Tibial artery (tissue), 4 donors: ENCODE results near the gene MYBL2.
"Not testable (repeated sequence)": the region's sequence is repeated elsewhere in the genome, so short reads cannot be mapped to it uniquely, and the experiment has no call there.

Source experiments
- DNase-seq, 2 donors: peaks; one replicate each; pipeline ENCODE4 v3.0.0-alpha.2; 2019
- H3K27ac ChIP-seq, 2 donors: fragments of 200-600 bp; sonication (generic) in 1 of 2; 1 replicate in 1 of 2; 2 replicates in 1 of 2; pipeline ENCODE4 v1.5.1; 2018 to 2019; ENCODE audit warnings: mild to moderate bottlenecking in 1 of 2
- H3K27me3 ChIP-seq, 2 donors: fragments of 200-600 bp; sonication (generic) in 1 of 2; one replicate each; pipeline versions ENCODE4 v1.5.1 to v1.6.0; 2016 to 2019
- H3K36me3 ChIP-seq, 3 donors: fragments of 200-600 bp; sonication (generic) in 2 of 3; one replicate each; pipeline ENCODE4 v1.5.1; 2016 to 2019; ENCODE audit warnings: mild to moderate bottlenecking in 2 of 3
- H3K4me1 ChIP-seq, 4 donors: fragments of 200-600 bp; sonication (generic) in 2 of 4; 1 replicate in 3 of 4; 2 replicates in 1 of 4; pipeline ENCODE4 v1.5.1; 2016 to 2019
- H3K4me3 ChIP-seq, 2 donors: fragments of 200-600 bp; sonication (generic) in 1 of 2; 1 replicate in 1 of 2; 2 replicates in 1 of 2; pipeline ENCODE4 v1.5.1; 2018 to 2019; ENCODE audit warnings: mild to moderate bottlenecking in 2 of 2
- H3K9me3 ChIP-seq, 3 donors: fragments of 200-600 bp; sonication (generic) in 1 of 3; one replicate each; pipeline ENCODE4 v1.5.1; 2016 to 2019
- CTCF ChIP-seq, 2 experiments: fragments of 200-600 bp in 1 of 2; fragments of 450-650 bp in 1 of 2; IDR thresholded peaks; one replicate each; pipeline ENCODE4 v1.5.1; 2017 to 2019; ENCODE audit warnings: antibody characterized with exemption in 2 of 2, mild to moderate bottlenecking in 1 of 2, moderate library complexity in 1 of 2
- intact Hi-C: fragments of 100-400 bp; cut with DNase I; formaldehyde crosslinking; loops from one replicate; pipeline ENCODE4 v1.15.0; 2023; ENCODE audit warnings: low total_unique reads

The MYBL2 gene

GRCh38 chr20:43666376-43667328, at the start of gene MYBL2:
Gene MYBL2 (plus strand): TSS chr20:43667114. CDS start chr20:43667284, 170 bp downstream.
- no peak within 1 kb of the TSS for H3K27ac ChIP-seq
- no peak for DNase-seq
- H3K36me3 ChIP-seq, result no peaks in the 10 kb centered on the region
- TF ChIP-seq CTCF (IDR thresholded peaks at IDR 0.05), result no peak
- peaks cover 0 to 58% of the 10 kb centered on the region in 2 donors for H3K27me3 ChIP-seq
- intact Hi-C loops, result no loop called here
- no peaks in the 10 kb centered on the region for H3K9me3 ChIP-seq
- peaks cover 0 to 16% (median 13%) of the 10 kb centered on the region in 4 donors for H3K4me1 ChIP-seq
- H3K4me3 ChIP-seq, result peak within 1 kb of the TSS in 1 of 2 donors; percentile 34

GRCh38 chr20:43631598-43631997, 35.3 kb upstream of the MYBL2 start:
- intact Hi-C loops, result no loop called here
- H3K36me3 ChIP-seq, result peaks cover 50 to 96% (median 74%) of the 10 kb centered on the region in 3 donors
- no peak overlapping the region for H3K27ac ChIP-seq
- no peaks in the 10 kb centered on the region for H3K27me3 ChIP-seq
- no peak for DNase-seq
- no peaks in the 10 kb centered on the region for H3K4me1 ChIP-seq
- no peak overlapping the region for H3K4me3 ChIP-seq
- no peak for TF ChIP-seq CTCF (IDR thresholded peaks at IDR 0.05)
- H3K9me3 ChIP-seq, result no peaks in the 10 kb centered on the region

GRCh38 chr20:43636429-43636828, 30.5 kb upstream of the MYBL2 start:
- H3K4me3 ChIP-seq, result no peak overlapping the region
- H3K36me3 ChIP-seq, result peaks cover 64 to 96% (median 86%) of the 10 kb centered on the region in 3 donors
- no peaks in the 10 kb centered on the region for H3K9me3 ChIP-seq
- intact Hi-C loops, result no loop called here
- no peak for TF ChIP-seq CTCF (IDR thresholded peaks at IDR 0.05)
- no peaks in the 10 kb centered on the region for H3K4me1 ChIP-seq
- no peak for DNase-seq
- no peaks in the 10 kb centered on the region for H3K27me3 ChIP-seq
- H3K27ac ChIP-seq, result no peak overlapping the region

- Histone ChIP-seq H3K4me1 (no peaks in the 10 kb centered on the region), H3K4me3 (no peak overlapping the region), H3K9me3 (no peaks in the 10 kb centered on the region), H3K36me3 (peaks cover 67 to 91% (median 71%) of the 10 kb centered on the region in 3 donors), H3K27ac (no peak overlapping the region), H3K27me3 (no peaks in the 10 kb centered on the region)
- TF ChIP-seq CTCF (IDR thresholded peaks at IDR 0.05), result no peak
- intact Hi-C loops, result no loop called here
- DNase-seq, result no peak
These were observed 24.4 kb upstream of the MYBL2 start for GRCh38 chr20:43642548-43642947.

- no peak overlapping the region for H3K27ac ChIP-seq
- H3K9me3 ChIP-seq, result no peaks in the 10 kb centered on the region
- no peaks in the 10 kb centered on the region for H3K27me3 ChIP-seq
- peaks cover 16 to 21% (median 18%) of the 10 kb centered on the region in 3 donors for H3K36me3 ChIP-seq
- DNase-seq, result no peak
- intact Hi-C loops, result no loop called here
- no peaks in the 10 kb centered on the region for H3K4me1 ChIP-seq
- TF ChIP-seq CTCF (IDR thresholded peaks at IDR 0.05), result no peak
- no peak overlapping the region for H3K4me3 ChIP-seq
These were observed 15.9 kb upstream of the MYBL2 start for GRCh38 chr20:43650997-43651525.

- H3K27me3 ChIP-seq, H3K4me1 ChIP-seq, H3K4me3 ChIP-seq, DNase-seq, intact Hi-C loops, H3K27ac ChIP-seq, H3K9me3 ChIP-seq: not testable (repeated sequence)
- H3K36me3 ChIP-seq, result peaks cover 9 to 15% (median 12%) of the 10 kb centered on the region in 3 donors
These were observed 15.2 kb upstream of the MYBL2 start for GRCh38 chr20:43651650-43652184.
